Epithelial cell of esophagus (primary cell): ENCODE results near the gene IGLL5.
"Not testable (repeated sequence)": the region's sequence is repeated elsewhere in the genome, so short reads cannot be mapped to it uniquely, and the experiment has no call there.

ENCODE experiments used
- DNase-seq: peaks from one replicate; pipeline ENCODE4 v3.0.0; 2010; ENCODE audit warnings: low read depth
- H3K4me3 ChIP-seq: 2 replicates; pipeline ENCODE4 v1.5.1; 2011; ENCODE audit warnings: mild to moderate bottlenecking, low read length, control low read depth
- TF ChIP-seq, protein P1 (sequence below): IDR thresholded peaks from 2 replicates; pipeline ENCODE4 v1.5.1; 2011; ENCODE audit warnings: low read depth, mild to moderate bottlenecking, low read length, control low read depth, inconsistent platforms; ENCODE audit not compliant: insufficient read depth; ENCODE audit errors: missing control alignments

IGLL5 gene

GRCh38 chr22:22897947-22898346, 10.3 kb downstream of the IGLL5 start:
- H3K4me3 ChIP-seq = no peak overlapping the region
- TF ChIP-seq, protein P1, sequence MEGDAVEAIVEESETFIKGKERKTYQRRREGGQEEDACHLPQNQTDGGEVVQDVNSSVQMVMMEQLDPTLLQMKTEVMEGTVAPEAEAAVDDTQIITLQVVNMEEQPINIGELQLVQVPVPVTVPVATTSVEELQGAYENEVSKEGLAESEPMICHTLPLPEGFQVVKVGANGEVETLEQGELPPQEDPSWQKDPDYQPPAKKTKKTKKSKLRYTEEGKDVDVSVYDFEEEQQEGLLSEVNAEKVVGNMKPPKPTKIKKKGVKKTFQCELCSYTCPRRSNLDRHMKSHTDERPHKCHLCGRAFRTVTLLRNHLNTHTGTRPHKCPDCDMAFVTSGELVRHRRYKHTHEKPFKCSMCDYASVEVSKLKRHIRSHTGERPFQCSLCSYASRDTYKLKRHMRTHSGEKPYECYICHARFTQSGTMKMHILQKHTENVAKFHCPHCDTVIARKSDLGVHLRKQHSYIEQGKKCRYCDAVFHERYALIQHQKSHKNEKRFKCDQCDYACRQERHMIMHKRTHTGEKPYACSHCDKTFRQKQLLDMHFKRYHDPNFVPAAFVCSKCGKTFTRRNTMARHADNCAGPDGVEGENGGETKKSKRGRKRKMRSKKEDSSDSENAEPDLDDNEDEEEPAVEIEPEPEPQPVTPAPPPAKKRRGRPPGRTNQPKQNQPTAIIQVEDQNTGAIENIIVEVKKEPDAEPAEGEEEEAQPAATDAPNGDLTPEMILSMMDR = no peak
- DNase-seq = no peak

DNA sequence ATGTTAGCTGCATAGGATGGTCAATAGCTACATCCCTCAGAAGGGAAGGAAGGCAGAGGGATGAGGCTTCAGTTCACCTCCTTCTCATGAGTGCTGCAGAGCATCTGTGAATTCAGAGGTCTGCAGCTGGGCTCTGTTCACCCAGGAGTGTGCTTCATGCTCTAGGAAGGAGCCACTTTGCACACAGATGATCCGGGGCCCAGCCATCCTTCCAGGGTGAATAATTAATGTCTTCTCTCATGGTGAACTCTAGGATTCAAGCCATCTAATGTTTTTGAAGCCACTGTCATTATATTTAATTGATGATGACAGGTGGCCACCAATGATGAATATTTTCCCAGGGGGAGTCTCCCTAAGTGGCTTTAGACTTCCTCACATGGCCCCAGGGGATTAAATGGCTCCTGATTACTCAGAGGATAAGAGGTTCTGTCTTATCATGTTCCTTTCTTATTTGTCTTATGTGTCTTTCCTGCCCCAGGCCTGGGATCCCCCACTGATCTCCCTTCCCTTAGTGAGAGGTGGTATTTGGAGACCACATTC, 10.9 kb downstream of the IGLL5 start:
- not testable (repeated sequence) for H3K4me3 ChIP-seq, DNase-seq

GRCh38 chr22:22899342-22900080, 11.9 kb downstream of the IGLL5 start:
- not testable (repeated sequence) for DNase-seq, H3K4me3 ChIP-seq

- DNase-seq, H3K4me3 ChIP-seq: not testable (repeated sequence)
Measured at GRCh38 chr22:22900527-22901205, 13.1 kb downstream of the IGLL5 start.

- TF ChIP-seq, protein P1 = no peak
- no peak for DNase-seq
- H3K4me3 ChIP-seq = no peak overlapping the region
Measured at GRCh38 chr22:22901578-22902218, 14.1 kb downstream of the IGLL5 start.

DNA sequence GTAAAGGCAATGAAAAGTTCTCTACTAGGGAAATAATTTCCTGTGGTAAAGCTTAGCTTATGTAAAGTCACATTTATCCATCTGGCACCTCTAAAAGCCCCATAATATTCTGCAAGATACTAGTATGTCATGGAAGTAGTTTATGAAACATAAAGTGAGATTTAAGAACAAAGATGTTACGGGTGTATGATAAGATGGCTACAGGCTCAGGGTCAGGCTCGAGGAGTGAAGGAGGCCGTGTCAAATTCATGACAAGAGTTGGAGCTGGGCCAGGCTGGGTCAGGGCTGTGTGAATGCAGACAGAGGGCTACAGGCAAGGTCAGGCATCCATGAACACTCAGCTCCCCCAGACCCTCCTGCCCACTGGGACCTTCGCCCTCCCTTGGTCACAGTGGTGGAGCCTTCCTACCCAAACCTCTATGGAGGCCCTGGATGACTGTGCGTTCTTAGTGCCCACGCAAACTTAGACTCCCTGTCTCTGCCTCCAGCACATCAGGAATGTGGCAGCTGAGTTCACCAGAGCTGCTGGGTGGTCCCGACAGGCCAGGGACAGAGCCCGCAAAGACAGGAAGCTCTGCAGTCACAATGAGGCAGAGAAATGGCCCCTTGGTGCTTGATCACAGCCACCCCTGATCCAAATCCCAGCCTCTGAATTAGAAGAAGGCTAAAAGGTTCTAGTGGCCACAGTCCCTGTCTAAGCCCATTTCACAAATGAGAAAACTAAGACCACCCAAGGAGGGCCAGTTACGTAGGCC, 14.8 kb downstream of the IGLL5 start:
- TF ChIP-seq, protein P1 = no peak
- H3K4me3 ChIP-seq = no peak overlapping the region
- DNase-seq = no peak

DNA sequence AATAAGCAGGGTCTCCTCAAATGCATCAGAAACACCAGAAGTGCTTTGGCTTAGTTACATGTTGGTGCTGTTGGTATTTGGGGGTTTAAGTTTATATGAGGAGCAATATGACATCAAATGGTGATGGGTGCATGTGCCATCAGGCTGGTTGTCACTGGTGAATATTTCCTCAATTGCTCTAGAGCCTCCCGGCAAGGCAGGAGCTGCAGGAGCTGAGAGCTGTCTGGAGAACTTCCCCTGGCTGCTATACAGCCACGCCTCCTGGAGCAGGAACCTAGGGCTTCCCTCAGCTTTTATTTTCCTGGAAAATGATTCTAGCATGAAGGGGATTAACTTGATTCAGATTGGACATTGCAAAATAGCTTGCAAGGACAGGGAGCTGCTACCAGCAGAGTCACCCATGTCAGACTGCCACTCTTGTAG, 15.8 kb downstream of the IGLL5 start:
- no peak overlapping the region for H3K4me3 ChIP-seq
- TF ChIP-seq, protein P1 = no peak
- no peak for DNase-seq

DNA sequence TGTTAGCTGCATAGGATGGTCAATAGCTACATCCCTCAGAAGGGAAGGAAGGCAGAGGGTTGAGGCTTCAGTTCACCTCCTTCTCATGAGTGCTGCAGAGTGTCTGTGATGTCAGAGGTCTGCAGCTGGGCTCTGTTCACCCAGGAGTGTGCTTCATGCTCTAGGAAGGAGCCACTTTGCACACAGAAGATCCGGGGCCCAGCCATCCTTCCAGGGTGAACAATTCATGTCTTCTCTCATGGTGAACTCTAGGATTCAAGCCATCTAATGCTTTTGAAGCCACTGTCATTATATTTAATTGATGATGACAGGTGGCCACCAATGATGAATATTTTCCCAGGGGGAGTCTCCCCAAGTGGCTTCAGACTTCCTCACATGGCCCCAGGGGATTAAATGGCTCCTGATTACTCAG, 16.2 kb downstream of the IGLL5 start:
- DNase-seq, H3K4me3 ChIP-seq: not testable (repeated sequence)

- not testable (repeated sequence) for DNase-seq, H3K4me3 ChIP-seq
Measured at GRCh38 chr22:22904736-22905135, 17.1 kb downstream of the IGLL5 start.

DNA sequence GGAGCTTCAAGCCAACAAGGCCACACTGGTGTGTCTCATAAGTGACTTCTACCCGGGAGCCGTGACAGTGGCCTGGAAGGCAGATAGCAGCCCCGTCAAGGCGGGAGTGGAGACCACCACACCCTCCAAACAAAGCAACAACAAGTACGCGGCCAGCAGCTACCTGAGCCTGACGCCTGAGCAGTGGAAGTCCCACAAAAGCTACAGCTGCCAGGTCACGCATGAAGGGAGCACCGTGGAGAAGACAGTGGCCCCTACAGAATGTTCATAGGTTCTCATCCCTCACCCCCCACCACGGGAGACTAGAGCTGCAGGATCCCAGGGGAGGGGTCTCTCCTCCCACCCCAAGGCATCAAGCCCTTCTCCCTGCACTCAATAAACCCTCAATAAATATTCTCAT, 18.8 kb downstream of the IGLL5 start:
- not testable (repeated sequence) for DNase-seq, H3K4me3 ChIP-seq
